ENCODE data around the gene ARRB2.

Gene ARRB2

GRCh38 chr17:4766201-4766600 is 55.8 kb downstream of the ARRB2 start:
- no peaks in the 10 kb centered on the region for H3K36me3 ChIP-seq
- H3K27me3 ChIP-seq: peaks cover 26% of the 10 kb centered on the region
- H3K4me3 ChIP-seq (ENCODE audit: low read depth, low read length): no peak overlapping the region
- no peaks in the 10 kb centered on the region for H3K4me1 ChIP-seq
- no peak for DNase-seq
- TF ChIP-seq, protein P1, sequence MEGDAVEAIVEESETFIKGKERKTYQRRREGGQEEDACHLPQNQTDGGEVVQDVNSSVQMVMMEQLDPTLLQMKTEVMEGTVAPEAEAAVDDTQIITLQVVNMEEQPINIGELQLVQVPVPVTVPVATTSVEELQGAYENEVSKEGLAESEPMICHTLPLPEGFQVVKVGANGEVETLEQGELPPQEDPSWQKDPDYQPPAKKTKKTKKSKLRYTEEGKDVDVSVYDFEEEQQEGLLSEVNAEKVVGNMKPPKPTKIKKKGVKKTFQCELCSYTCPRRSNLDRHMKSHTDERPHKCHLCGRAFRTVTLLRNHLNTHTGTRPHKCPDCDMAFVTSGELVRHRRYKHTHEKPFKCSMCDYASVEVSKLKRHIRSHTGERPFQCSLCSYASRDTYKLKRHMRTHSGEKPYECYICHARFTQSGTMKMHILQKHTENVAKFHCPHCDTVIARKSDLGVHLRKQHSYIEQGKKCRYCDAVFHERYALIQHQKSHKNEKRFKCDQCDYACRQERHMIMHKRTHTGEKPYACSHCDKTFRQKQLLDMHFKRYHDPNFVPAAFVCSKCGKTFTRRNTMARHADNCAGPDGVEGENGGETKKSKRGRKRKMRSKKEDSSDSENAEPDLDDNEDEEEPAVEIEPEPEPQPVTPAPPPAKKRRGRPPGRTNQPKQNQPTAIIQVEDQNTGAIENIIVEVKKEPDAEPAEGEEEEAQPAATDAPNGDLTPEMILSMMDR (IDR thresholded peaks at IDR 0.05; ENCODE audit: low read depth, low read length): no peak
- no peaks in the 10 kb centered on the region for H3K9me3 ChIP-seq

GRCh38 chr17:4766723-4767122 is 56.3 kb downstream of the ARRB2 start:
- TF ChIP-seq, protein P1 (IDR thresholded peaks at IDR 0.05; ENCODE audit: low read depth, low read length): no peak
- no peak for DNase-seq
- Histone ChIP-seq H3K9me3 (no peaks in the 10 kb centered on the region), H3K36me3 (no peaks in the 10 kb centered on the region), H3K4me3 (ENCODE audit: low read depth, low read length) (no peak overlapping the region), H3K4me1 (no peaks in the 10 kb centered on the region), H3K27me3 (peaks cover 32% of the 10 kb centered on the region)

GRCh38 chr17:4768298-4768697 is 57.9 kb downstream of the ARRB2 start:
- Histone ChIP-seq H3K4me3 (ENCODE audit: low read depth, low read length) (no peak overlapping the region), H3K9me3 (no peaks in the 10 kb centered on the region), H3K36me3 (no peaks in the 10 kb centered on the region), H3K27me3 (peaks cover 42% of the 10 kb centered on the region), H3K4me1 (no peaks in the 10 kb centered on the region)
- TF ChIP-seq, protein P1 (IDR thresholded peaks at IDR 0.05; ENCODE audit: low read depth, low read length): no peak
- no peak for DNase-seq

GRCh38 chr17:4769628-4770027 is 59.2 kb downstream of the ARRB2 start:
- no peak for DNase-seq
- Histone ChIP-seq H3K4me3 (ENCODE audit: low read depth, low read length) (no peak overlapping the region), H3K27me3 (peaks cover 41% of the 10 kb centered on the region), H3K36me3 (no peaks in the 10 kb centered on the region), H3K4me1 (no peaks in the 10 kb centered on the region), H3K9me3 (no peaks in the 10 kb centered on the region)
- TF ChIP-seq, protein P1 (IDR thresholded peaks at IDR 0.05; ENCODE audit: low read depth, low read length): no peak
